HG03108 (cell line): ENCODE measurements around the gene BACH2.
"Not testable (repeated sequence)": the region's sequence is repeated elsewhere in the genome, so short reads cannot be mapped to it uniquely, and the experiment has no call there.

Experiments
- ATAC-seq: cut with Tn5 transposase; IDR thresholded peaks from one replicate; pipeline ENCODE4 v1.9.1; 2021; ENCODE audit warnings: moderate library complexity; ENCODE audit not compliant: unreplicated experiment

The BACH2 gene

DNA sequence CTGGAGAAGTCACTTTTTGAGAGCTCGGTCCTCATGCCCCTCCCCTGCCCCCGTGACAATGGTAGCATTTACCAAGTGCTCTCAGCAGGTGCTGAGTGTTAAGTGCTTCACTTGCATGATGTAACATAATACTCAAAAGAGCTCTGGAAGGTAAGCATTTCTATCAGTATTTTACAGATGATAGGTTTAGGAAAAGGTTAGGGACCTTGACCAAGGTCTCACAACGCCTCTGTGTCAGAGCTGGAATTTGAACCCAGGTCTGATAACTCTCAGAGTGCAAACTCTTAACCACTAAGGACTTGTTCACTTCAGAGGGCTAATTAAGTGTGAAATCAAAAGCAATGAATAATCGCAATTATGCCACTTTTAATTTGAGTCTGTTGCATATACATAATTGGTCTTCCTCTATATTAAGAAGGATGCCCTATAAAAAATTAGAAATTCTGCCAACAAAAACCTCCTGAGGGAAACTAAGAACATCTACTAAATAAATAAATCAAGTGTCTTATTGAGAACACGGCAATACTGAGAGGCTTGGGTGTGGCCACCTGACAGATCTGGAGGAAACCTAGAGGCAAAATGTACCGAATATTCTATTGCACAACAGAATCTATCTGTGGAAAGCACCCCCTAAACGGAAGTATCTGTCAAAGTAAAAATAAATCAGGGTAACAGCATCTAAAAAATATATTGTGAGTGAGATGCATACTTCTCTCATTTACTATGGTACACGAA is 109.8 kb downstream of the BACH2 start:
- ATAC-seq: no peak

GRCh38 chr6:90186026-90186425 is 110.6 kb downstream of the BACH2 start:
- no peak for ATAC-seq

DNA sequence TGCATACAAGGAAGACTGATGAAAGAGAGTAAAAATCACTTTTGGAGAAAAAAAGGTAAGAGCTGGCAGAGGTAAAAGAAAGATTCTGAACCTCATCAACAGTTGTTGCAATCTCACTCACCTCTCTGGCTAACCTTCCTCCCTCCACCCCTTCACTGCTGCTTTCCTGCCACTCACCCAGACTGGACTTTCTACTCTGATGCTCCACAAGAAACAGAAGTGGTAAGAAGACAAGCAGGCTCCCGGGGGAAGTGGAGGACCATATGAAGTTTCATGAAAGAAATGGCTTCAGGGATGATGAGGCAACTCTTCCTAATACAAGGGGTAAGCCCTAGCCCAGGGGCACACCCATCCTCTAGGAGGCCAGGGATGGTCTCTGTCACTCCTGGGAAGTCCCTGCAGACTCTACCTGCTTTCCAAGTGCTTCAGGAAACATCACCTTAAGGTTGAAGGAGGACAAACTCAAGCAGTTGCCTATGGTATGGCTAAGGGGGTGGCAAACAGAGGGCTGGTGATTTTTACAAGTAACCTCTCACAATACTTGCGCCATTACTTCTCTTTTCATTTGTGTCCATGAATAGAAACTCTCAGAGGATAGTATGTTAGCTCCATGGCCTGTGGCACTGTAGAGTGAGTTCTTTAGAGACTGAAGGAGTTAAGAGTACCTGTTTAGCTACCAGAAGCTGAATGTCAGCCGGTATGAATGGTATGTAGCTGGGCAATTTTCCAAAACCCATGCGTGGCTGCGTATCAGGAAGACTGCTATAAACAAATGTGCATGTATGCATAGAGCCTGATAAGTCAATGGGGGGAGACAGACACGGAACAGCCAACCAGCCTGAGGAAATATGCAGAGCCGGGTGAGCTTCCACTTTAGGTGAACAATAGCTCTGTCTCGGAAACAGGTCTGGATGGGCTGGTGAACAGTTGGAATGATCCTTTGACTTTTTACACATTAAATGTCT is 112.0 kb downstream of the BACH2 start:
- no peak for ATAC-seq

- no peak for ATAC-seq
Observed at GRCh38 chr6:90183587-90184333, 112.9 kb downstream of the BACH2 start.

- ATAC-seq: no peak
Observed at GRCh38 chr6:90180526-90180925, 116.1 kb downstream of the BACH2 start.

DNA sequence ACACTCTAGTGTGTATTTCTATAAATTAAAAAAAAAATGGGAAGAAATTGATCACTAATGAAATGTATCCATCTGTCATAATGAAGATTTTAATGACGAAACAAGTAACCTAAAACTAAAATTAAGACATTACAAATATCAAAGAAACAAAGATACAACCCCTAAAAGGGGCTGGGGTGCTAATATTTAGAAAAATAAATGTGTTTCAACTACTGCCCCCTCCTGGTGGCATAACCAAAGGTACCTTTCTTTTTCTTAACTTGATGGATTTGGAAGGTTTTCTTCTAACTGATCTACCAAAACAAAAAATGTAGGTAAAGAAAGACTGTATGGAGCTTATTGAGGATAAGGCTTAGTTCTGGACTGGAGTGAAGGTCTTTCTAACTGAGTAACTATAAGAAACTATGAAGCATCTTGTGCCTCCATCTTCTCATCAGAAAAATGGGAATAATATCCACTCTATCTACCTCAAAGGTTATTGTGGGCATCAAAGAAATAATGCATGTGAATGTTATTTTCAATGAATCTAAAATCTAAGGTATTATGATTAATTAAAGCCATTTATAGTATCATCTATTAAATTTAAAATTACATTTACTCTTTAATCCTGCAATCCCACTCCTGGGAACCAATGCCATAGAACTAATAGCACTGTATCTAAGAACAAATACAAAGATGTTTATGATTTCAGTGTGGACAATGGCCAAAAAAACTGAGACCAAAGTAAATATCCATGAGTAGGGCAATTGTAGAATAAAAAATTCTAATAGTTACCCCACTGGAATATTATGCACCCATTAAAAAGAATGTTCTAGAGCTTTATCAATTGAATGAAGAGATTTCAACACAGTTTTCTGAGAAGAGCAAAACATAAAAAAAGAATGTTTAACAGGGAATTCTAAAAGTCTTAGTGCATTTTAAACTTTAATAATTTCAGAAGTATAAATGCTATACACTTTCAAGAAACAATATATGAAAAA is 117.2 kb downstream of the BACH2 start:
- ATAC-seq: no peak

DNA sequence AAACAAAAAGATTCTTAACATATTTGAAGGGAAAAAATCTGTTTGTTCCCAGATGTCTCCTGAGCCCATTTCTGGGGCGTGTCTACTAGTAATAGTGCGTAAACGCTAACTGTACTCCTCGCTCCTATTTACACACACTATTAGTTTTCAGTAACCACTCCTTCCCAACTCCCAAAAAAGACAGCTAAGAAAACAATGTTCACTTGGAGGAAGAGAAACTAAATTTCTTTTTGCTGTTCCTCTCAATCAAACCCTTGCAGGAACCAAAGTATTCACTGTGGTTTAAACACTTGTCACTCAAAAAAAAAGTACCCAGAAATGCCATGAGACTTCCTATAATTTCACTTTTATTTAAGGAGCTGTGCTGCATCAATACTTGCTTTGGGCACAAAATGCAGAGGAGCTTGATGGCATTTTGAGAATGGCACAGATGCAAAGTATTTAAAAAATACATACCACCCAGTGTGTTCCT is 118.2 kb downstream of the BACH2 start:
- ATAC-seq: no peak

- no peak for ATAC-seq
Observed at GRCh38 chr6:90177544-90178383, 118.9 kb downstream of the BACH2 start.

DNA sequence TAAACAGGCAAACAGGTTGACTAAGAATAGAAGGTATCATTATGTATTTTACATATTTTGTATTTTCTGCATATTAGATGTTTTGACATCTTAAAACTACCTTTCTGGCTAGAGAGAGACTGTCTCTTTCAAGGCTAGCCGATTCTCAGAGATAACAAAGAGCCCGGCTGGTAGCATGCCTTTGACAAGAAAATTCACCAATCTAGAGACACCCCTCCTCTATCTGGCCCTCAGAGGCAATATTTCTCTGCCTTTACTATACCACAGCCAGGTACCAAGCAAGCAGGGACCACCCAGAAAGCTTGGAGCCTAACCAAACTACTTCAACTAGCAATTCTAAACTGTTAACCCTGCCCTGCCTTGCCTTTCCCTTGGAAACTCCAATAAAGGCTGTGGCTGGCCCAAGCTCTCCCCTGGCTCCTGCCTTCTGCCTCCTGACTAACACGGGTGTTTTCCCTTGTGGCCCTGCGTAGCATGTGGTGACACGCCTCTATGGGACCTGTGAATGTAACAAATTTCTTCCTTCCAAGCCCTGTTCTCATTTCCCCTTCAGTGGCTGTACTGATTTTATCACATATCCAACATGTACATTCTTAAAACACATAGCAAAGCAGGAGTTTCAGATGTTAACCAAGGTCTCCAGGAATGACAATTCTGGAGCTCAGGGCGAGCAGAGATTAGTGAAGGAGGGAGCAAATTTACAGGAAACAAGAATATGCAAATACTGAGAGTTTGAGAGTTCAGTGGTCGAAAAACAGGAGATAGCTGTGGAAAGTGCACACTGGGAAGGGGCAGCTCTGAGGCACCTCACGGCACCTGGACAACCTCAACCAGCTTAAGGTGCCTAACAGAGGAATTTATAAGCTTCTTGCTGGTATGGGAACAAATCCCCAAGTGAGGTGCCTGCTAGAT is 120.8 kb downstream of the BACH2 start:
- no peak for ATAC-seq

DNA sequence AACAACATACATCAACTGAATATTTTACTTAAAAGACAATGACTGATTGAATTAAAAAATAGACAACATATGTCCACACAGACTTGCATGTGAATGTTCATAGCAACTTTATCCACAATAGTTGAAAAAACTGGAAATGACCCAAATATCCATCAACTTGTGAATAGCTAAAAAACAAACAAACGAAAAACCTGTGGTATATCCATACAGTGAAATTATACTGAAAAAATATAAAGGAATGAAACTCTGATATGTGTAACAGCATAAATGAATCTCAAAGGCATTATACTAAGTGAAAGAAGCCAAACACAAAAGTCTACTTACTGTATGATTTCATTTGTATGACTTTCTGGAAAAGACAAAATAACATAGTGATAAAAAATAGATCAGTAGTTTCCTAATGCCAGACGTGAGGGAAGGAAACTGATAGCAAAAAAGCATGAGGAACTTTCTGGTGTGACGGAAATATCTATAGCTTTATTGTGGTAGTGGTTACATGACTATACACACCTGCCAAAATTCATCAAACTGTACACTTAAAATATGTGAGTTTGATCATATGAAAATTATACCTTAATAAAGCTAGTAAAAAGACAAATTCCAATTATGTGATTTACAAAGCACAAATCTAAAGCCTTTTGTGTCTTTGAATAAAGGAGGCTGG is 123.2 kb downstream of the BACH2 start:
- no peak for ATAC-seq

DNA sequence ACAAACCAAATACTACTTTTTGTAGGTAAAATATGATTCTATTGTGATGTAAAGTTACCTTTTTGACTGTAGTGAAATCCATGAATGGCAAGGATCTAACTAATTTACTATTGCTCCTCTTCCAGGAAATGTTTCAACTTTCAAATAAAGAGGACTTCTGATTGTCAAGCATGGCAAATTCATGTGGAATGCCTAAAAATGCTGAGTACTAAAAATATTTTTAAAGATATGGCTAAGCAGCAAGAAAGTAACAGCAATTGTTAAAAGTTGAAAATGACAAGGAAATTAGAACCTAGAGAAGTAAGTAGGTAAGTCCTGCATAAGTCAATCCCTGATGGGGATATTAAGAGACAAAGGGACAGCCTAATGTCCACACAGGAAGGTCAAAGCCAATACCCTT is 126.0 kb downstream of the BACH2 start:
- ATAC-seq: no peak

DNA sequence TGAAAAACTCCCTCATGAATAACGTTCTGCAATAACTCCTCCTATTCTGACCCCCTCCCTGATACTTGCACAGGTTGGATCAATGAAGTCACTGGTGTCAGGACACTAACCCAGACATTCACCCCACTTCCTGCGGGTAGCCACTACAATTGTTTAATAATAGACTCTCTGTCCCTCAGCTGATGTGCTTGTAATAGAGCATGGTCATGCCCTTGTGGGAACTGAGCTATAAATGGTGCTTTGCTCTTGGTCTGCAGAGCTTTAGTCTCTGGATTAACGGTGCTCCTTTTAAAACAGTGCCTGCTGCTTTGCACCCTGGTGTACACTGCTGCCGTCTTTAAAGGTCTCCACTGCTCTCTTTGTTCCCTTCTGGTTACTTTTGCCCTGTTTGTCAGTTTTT is 127.3 kb downstream of the BACH2 start:
- ATAC-seq: no peak

DNA sequence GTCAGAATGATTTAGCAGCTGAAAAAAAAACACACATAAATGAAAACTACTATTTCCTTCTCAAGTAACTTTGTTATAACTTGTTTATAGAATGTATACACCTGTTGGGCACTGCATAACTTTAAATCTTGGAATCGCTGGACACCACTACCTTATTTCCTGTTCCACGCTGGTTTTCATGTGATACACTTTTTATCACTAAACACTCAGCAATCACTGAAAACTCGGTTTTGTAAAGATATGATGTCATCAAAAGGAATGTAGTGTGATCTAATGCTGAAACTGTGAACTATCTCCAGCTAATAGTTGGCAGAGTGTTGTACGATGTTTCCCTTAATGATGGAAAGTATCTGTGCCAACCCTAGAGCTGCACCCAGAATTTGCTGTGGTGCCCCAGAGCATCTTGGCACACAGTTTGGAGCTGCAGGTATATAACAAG is 127.9 kb downstream of the BACH2 start:
- no peak for ATAC-seq

GRCh38 chr6:90167514-90168379 is 128.9 kb downstream of the BACH2 start:
- no peak for ATAC-seq

GRCh38 chr6:90166155-90166924 is 130.3 kb downstream of the BACH2 start:
- not testable (repeated sequence) for ATAC-seq
